GM21528 (cell line): ENCODE data around the gene DDR2.

ENCODE experiments used
- ATAC-seq: cut with Tn5 transposase; IDR thresholded peaks from one replicate; pipeline ENCODE4 v1.9.1; 2021; ENCODE audit warnings: mild to moderate bottlenecking, moderate library complexity; ENCODE audit not compliant: unreplicated experiment, low FRiP score

DDR2 gene

GRCh38 chr1:162694911-162695310, 62.6 kb downstream of the DDR2 start:
- ATAC-seq: no peak

- no peak for ATAC-seq
Observed at GRCh38 chr1:162695687-162696086, 63.4 kb downstream of the DDR2 start.

- ATAC-seq: no peak
Observed at GRCh38 chr1:162696286-162696862, 64.1 kb downstream of the DDR2 start.

GRCh38 chr1:162697140-162697895, 65.1 kb downstream of the DDR2 start:
- ATAC-seq: no peak

GRCh38 chr1:162699366-162699765, 67.1 kb downstream of the DDR2 start:
- ATAC-seq: no peak

- no peak for ATAC-seq
Observed at GRCh38 chr1:162700131-162700530, 67.9 kb downstream of the DDR2 start.

GRCh38 chr1:162701286-162701685, 69.0 kb downstream of the DDR2 start:
- no peak for ATAC-seq

- no peak for ATAC-seq
Observed at GRCh38 chr1:162702628-162703027, 70.4 kb downstream of the DDR2 start.

GRCh38 chr1:162703708-162704107, 71.4 kb downstream of the DDR2 start:
- ATAC-seq: no peak

- no peak for ATAC-seq
Observed at GRCh38 chr1:162704673-162705424, 72.6 kb downstream of the DDR2 start.

GRCh38 chr1:162706003-162706402, 73.7 kb downstream of the DDR2 start:
- no peak for ATAC-seq

- no peak for ATAC-seq
Observed at GRCh38 chr1:162706606-162707005, 74.3 kb downstream of the DDR2 start.

GRCh38 chr1:162708286-162708685, 76.0 kb downstream of the DDR2 start:
- ATAC-seq: no peak

GRCh38 chr1:162709132-162709860, 77.0 kb downstream of the DDR2 start:
- no peak for ATAC-seq

GRCh38 chr1:162709870-162710269, 77.6 kb downstream of the DDR2 start:
- no peak for ATAC-seq

GRCh38 chr1:162710345-162710744, 78.1 kb downstream of the DDR2 start:
- ATAC-seq: no peak

- ATAC-seq: no peak
Observed at GRCh38 chr1:162710780-162711465, 78.7 kb downstream of the DDR2 start.

GRCh38 chr1:162712317-162713029, 80.2 kb downstream of the DDR2 start:
- ATAC-seq: no peak

- no peak for ATAC-seq
Observed at GRCh38 chr1:162716123-162716522, 83.9 kb downstream of the DDR2 start.

GRCh38 chr1:162716552-162716951, 84.3 kb downstream of the DDR2 start:
- ATAC-seq: no peak
